ENCODE results near the gene SSRP1. TPM values are rescaled to one million over a fixed set of nuclear protein-coding genes. Genes with fewer than 3 reads are reported as not detected.

Gene SSRP1
- polyA plus RNA-seq, 1 donor from 2014 or later, result 84.7 TPM

DNA sequence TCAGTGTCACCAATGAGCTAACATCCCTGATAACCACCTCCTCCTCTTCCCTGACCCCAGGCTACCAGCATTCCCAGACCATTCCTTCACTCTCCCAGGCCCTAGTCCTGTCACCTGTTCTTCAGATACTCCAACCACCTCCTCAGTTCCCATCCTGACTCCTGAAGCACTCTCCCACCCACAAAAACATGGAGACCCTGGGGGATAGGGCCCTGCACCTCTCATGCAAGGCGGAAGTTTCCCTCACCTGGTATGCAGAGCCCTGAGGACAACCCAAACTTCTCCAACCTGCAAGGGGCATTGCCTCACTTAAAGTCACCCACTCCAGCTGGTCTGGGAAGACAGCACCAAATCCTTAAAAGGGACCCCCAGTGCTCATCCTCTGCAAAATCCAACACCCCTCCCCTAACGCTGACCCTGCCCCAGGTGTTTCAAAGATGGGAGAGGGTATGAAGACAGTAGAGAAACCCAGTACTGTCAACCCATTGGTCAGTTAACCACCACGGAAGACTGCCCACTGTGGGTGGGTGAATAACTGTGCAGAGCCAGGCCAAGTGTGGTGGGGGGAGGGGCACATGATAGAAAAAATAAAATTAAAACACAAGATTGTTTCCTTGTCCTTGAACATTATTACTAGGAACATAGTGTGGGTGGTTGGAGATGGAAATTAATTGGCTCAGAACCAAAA, 12.4 kb downstream of the SSRP1 start:
- no peaks in the 10 kb centered on the region for H4K20me1 ChIP-seq (ENCODE audit: insufficient read depth)
- TF ChIP-seq SMC3 (conservative IDR thresholded peaks at IDR 0.05; ENCODE audit: poor library complexity) (no peak), EZH2 (IDR thresholded peaks at IDR 0.05; ENCODE audit: borderline replicate concordance, insufficient read depth, low read length, poor library complexity, severe bottlenecking) (no peak), POLR2AphosphoS5 (IDR thresholded peaks at IDR 0.05) (no peak), TAF1 (IDR thresholded peaks at IDR 0.05; ENCODE audit: low read depth) (no peak), MXI1 (conservative IDR thresholded peaks at IDR 0.05; ENCODE audit: poor library complexity, severe bottlenecking) (no peak)
- H3K27ac ChIP-seq (ENCODE audit: low read length), result peak overlapping the region; percentile 79
- no peak overlapping the region for H2AFZ ChIP-seq (ENCODE audit: low read depth, low read length)
- peak overlapping the region; percentile 92 for H3K4me3 ChIP-seq (ENCODE audit: low read length)
- no peaks in the 10 kb centered on the region for H3K9me3 ChIP-seq (ENCODE audit: low read length)
- H3K79me2 ChIP-seq (replicated peaks; ENCODE audit: insufficient read depth, low read length), result peaks cover 30% of the 10 kb centered on the region
- H3K27me3 ChIP-seq (ENCODE audit: insufficient read depth, low read depth, low read length), result no peaks in the 10 kb centered on the region
- peak overlapping the region; percentile 80 for H3K4me2 ChIP-seq (ENCODE audit: low read length)
- H3K9ac ChIP-seq (ENCODE audit: low read length), result peak overlapping the region; percentile 84
- H3K9me2 ChIP-seq (ENCODE audit: insufficient read depth, low read length), result no peaks in the 10 kb centered on the region
- peaks cover 3% of the 10 kb centered on the region for H3F3A ChIP-seq (ENCODE audit: insufficient read depth, low read length, poor library complexity, severe bottlenecking)
- H3K36me3 ChIP-seq (ENCODE audit: insufficient read depth, low read length), result peaks cover 6% of the 10 kb centered on the region

DNA sequence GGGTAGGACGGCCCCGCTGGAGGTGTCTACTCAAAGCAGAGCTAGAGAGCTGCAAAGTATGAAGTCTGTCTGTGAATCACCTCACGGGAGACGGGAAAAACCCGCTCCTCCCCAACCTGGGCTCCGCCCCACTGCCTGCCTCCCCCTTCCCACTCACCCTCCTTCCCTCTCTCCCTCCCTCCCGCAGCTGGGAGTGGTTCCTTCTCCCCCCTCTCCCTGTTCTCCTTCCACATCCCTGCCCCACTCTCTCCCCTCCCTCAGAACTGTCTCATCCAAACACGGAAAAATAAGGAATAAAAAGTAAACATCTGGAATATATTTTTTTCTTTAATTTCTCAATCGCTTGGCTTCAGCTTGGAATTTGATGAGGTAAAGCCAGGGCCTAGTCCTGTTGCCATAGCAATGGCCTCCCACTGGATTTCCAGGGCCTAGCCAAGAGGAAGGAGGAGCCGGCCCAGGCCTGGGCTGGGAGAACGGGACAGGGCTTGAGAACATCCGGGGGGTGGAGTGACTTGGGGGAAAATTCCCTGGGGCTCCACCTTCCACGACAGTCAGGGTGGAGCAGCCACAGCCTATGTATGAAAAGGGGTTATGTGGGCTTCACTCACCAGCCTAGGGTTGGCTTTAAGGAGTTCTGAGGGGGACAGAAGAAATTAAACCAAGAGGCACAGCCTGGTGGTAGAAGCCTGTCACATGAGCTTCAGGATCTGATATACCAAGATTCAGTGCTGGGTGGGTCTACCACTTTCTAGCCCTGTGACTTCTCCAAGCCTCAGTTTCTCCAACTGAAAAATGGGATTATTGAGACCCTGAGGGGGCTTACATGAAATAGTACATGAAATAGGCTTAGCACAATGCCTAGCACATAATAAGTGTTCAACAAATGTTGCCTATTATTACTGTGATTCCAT, 13.2 kb downstream of the SSRP1 start:
- Histone ChIP-seq H3K9me2 (ENCODE audit: insufficient read depth, low read length) (no peaks in the 10 kb centered on the region), H3K27ac (ENCODE audit: low read length) (peak overlapping the region; percentile 3), H3K79me2 (replicated peaks; ENCODE audit: insufficient read depth, low read length) (peaks cover 30% of the 10 kb centered on the region), H3K4me3 (ENCODE audit: low read length) (peak overlapping the region; percentile 92), H3K27me3 (ENCODE audit: insufficient read depth, low read depth, low read length) (no peaks in the 10 kb centered on the region), H2AFZ (ENCODE audit: low read depth, low read length) (no peak overlapping the region), H3K36me3 (ENCODE audit: insufficient read depth, low read length) (peaks cover 10% of the 10 kb centered on the region), H3K9ac (ENCODE audit: low read length) (peak overlapping the region; percentile 25), H3K9me3 (ENCODE audit: low read length) (no peaks in the 10 kb centered on the region), H4K20me1 (ENCODE audit: insufficient read depth) (no peaks in the 10 kb centered on the region), H3K4me2 (ENCODE audit: low read length) (no peak overlapping the region), H3F3A (ENCODE audit: insufficient read depth, low read length, poor library complexity, severe bottlenecking) (peaks cover 3% of the 10 kb centered on the region)
- TF ChIP-seq CTCF (IDR thresholded peaks at IDR 0.05; ENCODE audit: poor library complexity, severe bottlenecking), result no peak
- TF ChIP-seq RAD21 (conservative IDR thresholded peaks at IDR 0.05), result no peak
- no peak for TF ChIP-seq REST (IDR thresholded peaks at IDR 0.05; ENCODE audit: borderline replicate concordance)
- TF ChIP-seq SMC3 (conservative IDR thresholded peaks at IDR 0.05; ENCODE audit: poor library complexity), result no peak
- TF ChIP-seq EZH2 (IDR thresholded peaks at IDR 0.05; ENCODE audit: borderline replicate concordance, insufficient read depth, low read length, poor library complexity, severe bottlenecking), result no peak
- no peak for TF ChIP-seq POLR2AphosphoS5 (IDR thresholded peaks at IDR 0.05)
- no peak for TF ChIP-seq MXI1 (conservative IDR thresholded peaks at IDR 0.05; ENCODE audit: poor library complexity, severe bottlenecking)
- no peak for TF ChIP-seq TAF1 (IDR thresholded peaks at IDR 0.05; ENCODE audit: low read depth)
- TF ChIP-seq EP300 (conservative IDR thresholded peaks at IDR 0.05; ENCODE audit: poor library complexity, severe bottlenecking), result no peak

Measured in neural cell (in vitro differentiated cells).